SK-N-SH treated with all-trans-retinoic acid at 6 μM for 48 hours (cell line): ENCODE data around the gene ABCA10.

Experiments
- ATAC-seq: fragments of 200-7000 bp; cut with Tn5 transposase; 3 replicates; pipeline ENCODE4 v1.9.1; 2020; ENCODE audit warnings: mild to moderate bottlenecking, moderate library complexity
- ARNTL ChIP-seq: fragments of 450-650 bp; formaldehyde crosslinking; IDR thresholded peaks from 2 replicates; pipeline ENCODE4 v1.5.0; 2020; ENCODE audit warnings: low read depth, mild to moderate bottlenecking, moderate library complexity, borderline replicate concordance
- CSDC2 ChIP-seq: fragments of 250-450 bp; sonication (Bioruptor Pico); IDR thresholded peaks from 2 replicates; pipeline ENCODE4 v1.5.0; 2020; ENCODE audit warnings: mild to moderate bottlenecking, moderate library complexity
- CSRNP3 ChIP-seq: fragments of 250-450 bp; sonication (Bioruptor Pico); IDR thresholded peaks from 2 replicates; pipeline ENCODE4 v1.5.1; 2021; ENCODE audit warnings: mild to moderate bottlenecking, moderate library complexity
- ESRRG ChIP-seq: fragments of 250-450 bp; sonication (Bioruptor Pico); IDR thresholded peaks from 2 replicates; pipeline ENCODE4 v1.6.1; 2021; ENCODE audit warnings: mild to moderate bottlenecking
- GLIS3 ChIP-seq: fragments of 250-450 bp; sonication (Bioruptor Pico); IDR thresholded peaks from 2 replicates; pipeline ENCODE4 v1.5.0; 2020; ENCODE audit warnings: mild to moderate bottlenecking, moderate library complexity
- ISL1 ChIP-seq: fragments of 250-450 bp; sonication (Bioruptor Pico); IDR thresholded peaks from 2 replicates; pipeline ENCODE4 v2.1.2; 2022; ENCODE audit warnings: mild to moderate bottlenecking, moderate library complexity
- OSR1 ChIP-seq: fragments of 250-450 bp; sonication (Bioruptor Pico); IDR thresholded peaks from 2 replicates; pipeline ENCODE4 v1.8.0; 2022; ENCODE audit warnings: moderate library complexity, mild to moderate bottlenecking, inconsistent platforms
- POU6F1 ChIP-seq: fragments of 250-450 bp; sonication (Bioruptor Pico); IDR thresholded peaks from 2 replicates; pipeline ENCODE4 v1.8.0; 2021; ENCODE audit warnings: low read depth, mild to moderate bottlenecking, moderate library complexity, borderline replicate concordance
- SNAI2 ChIP-seq: fragments of 250-450 bp; sonication (Bioruptor Pico); IDR thresholded peaks from 2 replicates; pipeline ENCODE4 v1.5.0; 2020; ENCODE audit warnings: mild to moderate bottlenecking, moderate library complexity
- TCF4 ChIP-seq: fragments of 250-450 bp; sonication (Bioruptor Pico); IDR thresholded peaks from 2 replicates; pipeline ENCODE4 v1.8.0; 2021; ENCODE audit warnings: mild to moderate bottlenecking, moderate library complexity, borderline replicate concordance
- ZC3H10 ChIP-seq: fragments of 250-450 bp; sonication (Bioruptor Pico); IDR thresholded peaks from 2 replicates; pipeline ENCODE4 v1.5.1; 2021; ENCODE audit warnings: mild to moderate bottlenecking, moderate library complexity
- ZFP3 ChIP-seq: fragments of 250-450 bp; sonication (Bioruptor Pico); IDR thresholded peaks from 2 replicates; pipeline ENCODE4 v1.5.0; 2020; ENCODE audit warnings: mild to moderate bottlenecking, moderate library complexity
- ZFP30 ChIP-seq: fragments of 450-650 bp; formaldehyde crosslinking; IDR thresholded peaks from 2 replicates; pipeline ENCODE4 v1.5.0; 2022; ENCODE audit warnings: mild to moderate bottlenecking, moderate library complexity
- ZNF70 ChIP-seq: fragments of 450-650 bp; formaldehyde crosslinking; IDR thresholded peaks from 2 replicates; pipeline ENCODE4 v1.5.0; 2020; ENCODE audit warnings: mild to moderate bottlenecking, moderate library complexity
- ZNF8 ChIP-seq: fragments of 450-650 bp; formaldehyde crosslinking; IDR thresholded peaks from 2 replicates; pipeline ENCODE4 v1.5.0; 2020; ENCODE audit warnings: mild to moderate bottlenecking, moderate library complexity
- TF ChIP-seq, protein P1 (sequence below): fragments of 250-450 bp; sonication (Bioruptor Pico); IDR thresholded peaks from 2 replicates; pipeline ENCODE4 v1.8.0; 2020; ENCODE audit warnings: mild to moderate bottlenecking, moderate library complexity, borderline replicate concordance
- TF ChIP-seq, protein P2 (sequence below): fragments of 250-450 bp; sonication (Bioruptor Pico); IDR thresholded peaks from 2 replicates; pipeline ENCODE4 v1.5.1; 2020; ENCODE audit warnings: low read depth, mild to moderate bottlenecking, moderate library complexity

ABCA10 gene

GRCh38 chr17:69150333-69150732, 78.3 kb downstream of the ABCA10 start (continued):
- TF ChIP-seq, protein P1, sequence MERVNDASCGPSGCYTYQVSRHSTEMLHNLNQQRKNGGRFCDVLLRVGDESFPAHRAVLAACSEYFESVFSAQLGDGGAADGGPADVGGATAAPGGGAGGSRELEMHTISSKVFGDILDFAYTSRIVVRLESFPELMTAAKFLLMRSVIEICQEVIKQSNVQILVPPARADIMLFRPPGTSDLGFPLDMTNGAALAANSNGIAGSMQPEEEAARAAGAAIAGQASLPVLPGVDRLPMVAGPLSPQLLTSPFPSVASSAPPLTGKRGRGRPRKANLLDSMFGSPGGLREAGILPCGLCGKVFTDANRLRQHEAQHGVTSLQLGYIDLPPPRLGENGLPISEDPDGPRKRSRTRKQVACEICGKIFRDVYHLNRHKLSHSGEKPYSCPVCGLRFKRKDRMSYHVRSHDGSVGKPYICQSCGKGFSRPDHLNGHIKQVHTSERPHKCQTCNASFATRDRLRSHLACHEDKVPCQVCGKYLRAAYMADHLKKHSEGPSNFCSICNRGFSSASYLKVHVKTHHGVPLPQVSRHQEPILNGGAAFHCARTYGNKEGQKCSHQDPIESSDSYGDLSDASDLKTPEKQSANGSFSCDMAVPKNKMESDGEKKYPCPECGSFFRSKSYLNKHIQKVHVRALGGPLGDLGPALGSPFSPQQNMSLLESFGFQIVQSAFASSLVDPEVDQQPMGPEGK = no peak

- TF ChIP-seq CSRNP3 (no peak), ZC3H10 (CRISPR knock-in tag) (no peak), CSDC2 (no peak), ARNTL (no peak), ZNF70 (CRISPR knock-in tag) (no peak), GLIS3 (CRISPR knock-in tag) (no peak), ZNF8 (CRISPR knock-in tag) (no peak)
- TF ChIP-seq, protein P2, sequence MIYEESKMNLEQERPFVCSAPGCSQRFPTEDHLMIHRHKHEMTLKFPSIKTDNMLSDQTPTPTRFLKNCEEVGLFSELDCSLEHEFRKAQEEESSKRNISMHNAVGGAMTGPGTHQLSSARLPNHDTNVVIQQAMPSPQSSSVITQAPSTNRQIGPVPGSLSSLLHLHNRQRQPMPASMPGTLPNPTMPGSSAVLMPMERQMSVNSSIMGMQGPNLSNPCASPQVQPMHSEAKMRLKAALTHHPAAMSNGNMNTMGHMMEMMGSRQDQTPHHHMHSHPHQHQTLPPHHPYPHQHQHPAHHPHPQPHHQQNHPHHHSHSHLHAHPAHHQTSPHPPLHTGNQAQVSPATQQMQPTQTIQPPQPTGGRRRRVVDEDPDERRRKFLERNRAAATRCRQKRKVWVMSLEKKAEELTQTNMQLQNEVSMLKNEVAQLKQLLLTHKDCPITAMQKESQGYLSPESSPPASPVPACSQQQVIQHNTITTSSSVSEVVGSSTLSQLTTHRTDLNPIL = no peak
- TF ChIP-seq, all 23 proteins: peak for 0
- ATAC-seq = no peak
These were observed 81.2 kb downstream of the ABCA10 start for GRCh38 chr17:69147460-69147859.

GRCh38 chr17:69144331-69145255, 84.0 kb downstream of the ABCA10 start:
- TF ChIP-seq ISL1 (CRISPR knock-in tag) = no peak
- no peak for TF ChIP-seq ZFP30 (CRISPR knock-in tag)
- no peak for TF ChIP-seq ZNF8 (CRISPR knock-in tag)
- TF ChIP-seq OSR1 (CRISPR knock-in tag) = no peak
- no peak for TF ChIP-seq SNAI2
- no peak for TF ChIP-seq CSDC2
- TF ChIP-seq POU6F1 (CRISPR knock-in tag) = no peak
- TF ChIP-seq, protein P1 = no peak
- no peak for TF ChIP-seq GLIS3 (CRISPR knock-in tag)
- no peak for TF ChIP-seq ZFP3 (CRISPR knock-in tag)
- no peak for TF ChIP-seq CSRNP3
- TF ChIP-seq ZNF70 (CRISPR knock-in tag) = no peak
- no peak for ATAC-seq

- peak; percentile 24; the same call in 2 of the 3 replicates for ATAC-seq
- TF ChIP-seq, protein P2 = no peak
- TF ChIP-seq TCF4 (no peak), CSRNP3 (no peak), CSDC2 (no peak), ZNF8 (CRISPR knock-in tag) (no peak), ESRRG (CRISPR knock-in tag) (no peak)
- TF ChIP-seq, protein P1 = no peak
These were observed 84.9 kb downstream of the ABCA10 start for GRCh38 chr17:69143683-69144231.
